ENCODE measurements around the gene MAP4K4. TPM values are rescaled to one million over a fixed set of nuclear protein-coding genes. Genes with fewer than 3 reads are reported as not detected.

Gene MAP4K4
- total RNA-seq, 1 experiment from 2014 or later: 252 TPM

DNA sequence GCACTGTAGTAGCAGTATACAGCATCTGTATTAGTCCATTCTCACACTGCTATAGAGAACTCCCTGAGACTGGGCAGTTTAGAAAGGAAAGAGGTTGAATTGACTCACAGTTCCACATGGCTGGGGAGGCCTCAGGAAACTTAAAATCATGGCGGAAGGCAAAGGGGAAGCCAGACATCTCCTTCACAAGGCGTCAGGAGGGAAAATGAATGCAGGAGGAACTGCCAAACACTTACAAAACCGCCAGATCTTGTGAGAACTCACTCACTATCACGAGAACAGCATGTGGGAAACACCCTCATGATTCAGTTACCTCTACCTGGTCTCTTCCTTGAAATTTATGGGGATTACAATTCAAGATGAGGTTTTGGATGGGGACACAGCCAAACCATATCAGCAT is 25.4 kb downstream of the MAP4K4 start:
- no peak for DNase-seq (ENCODE audit: low read depth)

DNA sequence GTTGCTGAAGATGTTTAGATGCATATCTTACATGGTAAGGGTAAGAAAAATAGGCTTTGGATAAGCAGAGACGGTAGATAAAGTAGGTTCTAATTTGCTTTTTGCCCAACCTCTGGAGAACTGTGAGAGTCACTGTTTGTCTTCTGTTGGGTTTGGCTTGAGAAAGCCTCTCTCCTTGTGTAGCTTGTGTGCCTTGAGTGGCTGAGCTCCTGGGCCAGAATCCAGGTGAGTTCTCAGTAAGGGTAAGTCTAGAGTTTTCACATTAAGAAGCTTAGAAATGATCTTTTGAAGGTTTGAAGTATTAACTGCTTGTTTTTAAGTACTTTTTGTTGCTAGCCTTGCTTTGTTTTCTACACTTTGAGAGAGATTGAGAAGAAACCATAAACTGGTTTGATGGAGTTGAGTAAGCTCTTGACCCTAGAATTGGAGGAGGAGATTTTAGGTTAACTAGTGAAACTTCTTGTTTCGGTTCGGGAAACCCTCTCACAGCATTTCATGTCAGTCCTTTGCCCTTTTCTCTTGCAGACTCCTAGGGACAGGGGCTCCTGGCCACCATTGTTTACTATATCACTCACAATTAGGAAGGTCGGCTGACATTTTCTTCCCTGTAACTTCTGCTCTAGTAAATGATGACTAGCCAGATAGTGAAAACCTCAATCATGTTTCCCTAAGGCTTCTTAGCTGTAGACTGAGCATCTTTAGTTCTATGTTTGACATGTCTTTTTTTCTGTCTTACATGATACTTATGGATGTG is 26.0 kb downstream of the MAP4K4 start:
- no peak for DNase-seq (ENCODE audit: low read depth)

DNA sequence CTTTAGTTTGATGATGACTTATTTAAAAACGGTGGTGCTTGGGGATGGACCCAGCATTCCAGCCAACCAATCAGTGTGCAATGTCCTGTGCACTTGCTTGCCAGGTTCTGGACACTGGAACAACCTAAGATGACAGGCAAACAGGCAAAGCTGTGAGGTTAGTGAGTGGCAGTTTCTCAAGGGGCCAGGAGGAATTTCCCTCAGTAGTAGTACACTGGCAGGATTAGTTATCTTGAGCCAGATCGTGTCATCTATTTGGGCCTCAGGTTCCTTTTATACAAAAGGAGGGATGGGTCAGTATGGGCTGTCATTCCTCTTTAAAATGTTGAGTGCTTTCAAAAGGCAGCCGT is 26.6 kb downstream of the MAP4K4 start:
- DNase-seq (ENCODE audit: low read depth): no peak

DNA sequence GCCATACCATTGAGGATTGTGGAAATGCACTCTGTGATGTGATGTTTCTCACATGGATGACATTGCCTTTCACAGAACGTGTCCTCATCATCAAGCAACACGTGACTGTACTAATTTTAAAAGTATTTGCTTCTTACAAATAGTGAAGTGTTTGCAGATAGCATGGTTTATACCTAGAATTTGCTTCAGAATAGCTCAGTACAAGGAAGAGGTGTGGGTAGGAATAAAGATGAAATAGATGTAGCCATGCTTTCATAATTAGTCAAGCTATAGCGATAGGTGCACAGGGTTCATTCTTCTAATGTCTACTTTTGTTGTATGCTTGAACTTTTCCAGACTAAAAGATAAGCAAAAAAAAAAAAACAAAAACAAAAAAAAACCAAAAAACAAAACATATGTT is 27.5 kb downstream of the MAP4K4 start:
- no peak for DNase-seq (ENCODE audit: low read depth)

DNA sequence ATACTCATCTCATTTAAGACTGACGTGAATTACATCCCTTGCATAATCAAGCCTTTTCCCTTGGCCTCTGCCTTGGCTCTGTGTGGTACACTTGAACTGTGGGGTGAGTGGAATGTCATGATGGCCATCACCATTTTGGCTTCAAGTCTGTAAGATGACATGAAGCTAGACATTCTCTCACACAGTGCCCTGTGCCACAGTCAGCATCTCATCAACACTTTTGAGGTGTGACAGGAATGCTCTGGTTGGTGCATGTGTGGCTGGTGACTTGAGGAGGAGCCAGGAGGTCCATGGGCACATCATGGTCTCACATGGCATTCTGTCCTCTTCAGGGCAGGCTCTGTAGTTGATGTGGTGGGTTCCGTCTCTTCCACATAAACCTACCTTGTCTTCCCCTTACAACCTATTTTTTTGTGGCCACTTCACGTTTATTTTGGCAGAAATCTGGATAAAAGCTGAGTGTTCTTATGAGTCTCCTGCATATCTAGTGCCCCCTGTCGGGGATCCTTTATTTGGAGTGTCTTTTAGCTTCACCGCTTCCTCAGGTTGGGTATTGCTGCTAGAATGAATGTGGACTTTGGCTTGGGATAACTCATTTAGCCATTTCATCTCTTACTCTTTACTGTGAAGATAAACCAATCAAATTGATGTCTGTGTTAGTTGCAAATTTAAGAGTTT is 28.1 kb downstream of the MAP4K4 start:
- no peak for DNase-seq (ENCODE audit: low read depth)

DNA sequence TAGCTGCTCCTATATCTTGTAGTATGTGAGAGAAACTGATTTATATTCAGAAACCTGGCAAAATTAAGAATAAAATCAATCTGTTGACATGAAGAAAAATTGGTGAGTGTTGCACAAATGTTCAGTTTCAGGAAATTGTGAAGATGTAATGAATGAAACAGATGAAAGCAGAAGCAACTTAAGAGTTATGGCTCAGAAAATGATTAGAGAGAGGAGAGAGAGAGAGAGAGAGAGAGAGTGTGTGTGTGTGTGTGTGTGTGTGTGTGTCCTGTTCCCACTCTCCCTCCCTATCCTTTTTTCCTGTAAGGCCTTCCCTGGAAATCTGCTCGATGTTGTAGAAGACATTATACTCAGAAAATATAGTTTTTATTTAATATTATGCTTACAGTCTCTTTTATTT is 31.4 kb downstream of the MAP4K4 start:
- DNase-seq (ENCODE audit: low read depth): no peak

DNA sequence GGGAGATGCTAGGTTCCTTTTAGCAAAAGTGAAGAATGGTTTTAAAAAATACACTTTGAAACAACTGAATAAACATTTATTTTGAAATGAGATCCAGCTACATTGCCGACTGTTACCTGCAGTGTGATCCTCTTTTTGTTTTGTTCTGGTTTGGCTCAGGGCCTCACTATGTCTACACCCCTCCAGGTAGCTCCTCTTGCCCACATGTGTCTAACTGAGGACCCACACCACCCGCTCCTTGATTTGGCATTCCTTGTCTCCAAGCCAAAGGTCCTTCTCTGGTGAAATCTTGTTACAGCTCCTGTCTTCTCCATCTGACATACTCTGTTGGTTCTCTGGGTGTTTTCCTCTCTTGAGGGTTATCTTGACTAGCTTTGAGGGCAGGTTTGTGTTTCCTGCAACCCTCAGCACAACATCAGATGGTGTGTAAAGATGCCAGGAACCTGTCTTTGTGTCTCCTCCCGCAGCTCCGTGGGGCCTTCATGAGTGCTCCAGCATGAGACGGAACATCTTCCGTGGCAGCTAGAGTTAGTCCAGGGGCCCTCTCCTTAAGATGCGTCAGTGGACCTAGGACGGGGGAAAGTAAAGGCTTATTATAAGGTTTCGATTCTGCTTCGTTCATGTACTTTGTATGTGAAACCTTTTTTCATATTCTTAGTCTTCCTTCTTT is 32.1 kb downstream of the MAP4K4 start:
- no peak for DNase-seq (ENCODE audit: low read depth)

DNA sequence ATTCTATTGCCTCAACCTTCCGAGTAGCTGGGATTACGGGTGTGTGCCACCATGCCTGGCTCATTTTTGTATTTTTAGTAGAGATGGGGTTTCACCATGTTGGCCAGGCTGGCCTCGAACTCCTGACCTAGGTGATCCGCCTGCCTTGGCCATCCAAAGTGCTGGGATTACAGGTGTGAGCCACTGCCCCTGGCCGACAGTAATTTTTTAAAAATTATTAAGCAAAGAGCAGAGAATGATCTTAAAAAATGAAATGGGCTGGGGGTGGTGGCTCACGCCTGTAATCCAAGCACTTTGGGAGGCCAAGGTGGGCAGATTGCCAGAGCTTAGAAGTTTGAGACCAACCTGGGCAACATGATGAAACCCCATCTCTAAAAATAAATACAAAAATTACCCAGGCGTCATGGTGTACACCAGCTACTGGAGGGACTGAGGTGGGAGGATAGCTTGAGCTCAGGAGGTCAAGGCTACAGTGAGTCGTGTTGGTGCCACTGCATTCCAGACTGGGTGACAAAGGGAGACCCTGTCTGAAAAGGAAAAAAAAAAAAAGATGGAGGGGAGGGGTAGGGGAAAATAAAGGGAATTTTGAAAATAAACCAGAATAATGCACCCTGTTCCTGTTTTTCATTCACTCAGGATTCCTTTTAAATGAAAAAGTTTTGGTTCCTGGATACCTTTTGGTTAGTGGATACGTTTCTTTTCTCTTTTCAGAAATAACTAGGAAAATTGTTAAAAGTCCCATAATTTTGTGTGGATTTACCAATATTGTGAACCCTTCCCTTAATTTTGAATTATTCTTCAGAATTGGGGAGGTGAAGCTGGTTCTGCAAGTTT is 33.9 kb downstream of the MAP4K4 start:
- no peak for DNase-seq (ENCODE audit: low read depth)

DNA sequence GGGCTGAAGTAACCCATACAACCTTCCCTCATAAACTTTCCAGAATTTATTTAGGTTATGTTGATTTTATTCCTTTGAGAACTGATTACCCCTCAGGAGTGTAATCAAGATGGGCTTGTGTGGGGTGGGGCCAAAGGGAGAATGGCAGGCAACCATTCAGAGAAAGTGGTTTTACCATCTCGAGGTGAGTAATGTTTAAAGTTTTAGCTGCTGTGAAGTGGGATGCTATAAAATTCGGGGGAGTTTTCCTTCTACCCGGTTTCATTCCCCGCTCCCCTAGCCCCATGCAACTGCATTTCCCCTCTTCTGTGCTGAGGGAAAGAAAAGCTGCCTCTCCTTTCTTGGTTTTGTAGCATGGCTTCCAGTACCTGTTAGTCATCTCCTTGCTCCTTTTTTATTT is 34.7 kb downstream of the MAP4K4 start:
- no peak for DNase-seq (ENCODE audit: low read depth)

DNA sequence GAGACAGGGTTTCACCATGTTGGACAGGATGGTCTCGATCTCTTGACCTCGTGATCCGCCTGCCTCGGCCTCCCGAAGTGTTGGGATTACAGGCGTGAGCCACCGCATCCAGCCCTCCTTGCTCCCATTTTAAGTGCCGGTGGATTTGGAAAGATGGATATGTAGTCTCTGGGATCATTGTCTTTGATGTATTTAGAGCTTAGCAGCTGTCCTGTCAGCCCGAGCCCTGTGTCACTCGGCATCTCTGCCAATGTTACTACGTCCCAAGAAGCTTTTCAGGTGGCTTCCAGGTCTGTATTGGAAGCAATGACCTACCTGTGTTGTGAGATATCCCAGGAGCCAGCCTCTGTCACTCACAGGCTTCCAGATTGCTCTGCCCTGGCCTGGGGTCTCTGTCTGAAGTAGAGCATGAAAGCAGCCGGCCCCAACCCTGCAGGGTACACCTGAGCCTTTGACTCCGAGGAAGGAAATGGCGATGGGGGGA is 35.3 kb downstream of the MAP4K4 start:
- no peak for DNase-seq (ENCODE audit: low read depth)

DNA sequence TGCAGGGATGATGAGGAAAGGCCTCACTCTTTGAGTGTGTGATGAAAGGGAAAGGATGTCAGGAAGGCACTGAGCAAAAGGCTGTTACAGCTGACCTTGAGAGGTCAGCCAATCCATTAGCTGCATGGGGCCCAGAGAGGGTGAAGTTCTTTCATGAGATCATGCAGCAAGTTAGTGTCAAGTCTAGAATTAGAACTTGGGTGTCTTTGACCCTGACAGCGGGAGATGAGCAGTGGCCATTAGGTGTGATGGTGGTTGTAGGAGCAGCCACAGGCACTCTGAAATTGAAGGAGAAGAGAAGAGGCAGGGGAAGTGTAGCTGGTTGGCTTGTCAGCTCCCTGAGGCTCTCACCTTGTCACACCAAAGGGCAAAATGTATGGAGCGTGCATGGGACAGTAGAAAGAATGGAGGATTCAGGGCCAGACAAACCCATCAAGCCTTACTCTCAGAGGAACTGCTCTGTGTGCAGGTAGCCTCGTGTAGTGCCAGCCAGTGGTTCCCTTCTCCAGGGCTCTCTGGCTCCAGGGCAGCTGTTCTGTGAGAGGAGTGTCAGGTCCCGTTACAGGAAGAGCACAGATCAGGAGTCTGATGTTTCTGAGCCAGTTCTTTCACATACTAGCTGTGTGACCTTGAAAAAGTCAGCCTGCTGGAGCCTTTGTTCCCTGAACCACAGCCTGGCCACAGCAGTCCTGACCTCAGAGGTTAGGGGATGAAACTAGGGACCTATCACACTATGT is 35.9 kb downstream of the MAP4K4 start:
- peak; percentile 43 for DNase-seq (ENCODE audit: low read depth)

DNA sequence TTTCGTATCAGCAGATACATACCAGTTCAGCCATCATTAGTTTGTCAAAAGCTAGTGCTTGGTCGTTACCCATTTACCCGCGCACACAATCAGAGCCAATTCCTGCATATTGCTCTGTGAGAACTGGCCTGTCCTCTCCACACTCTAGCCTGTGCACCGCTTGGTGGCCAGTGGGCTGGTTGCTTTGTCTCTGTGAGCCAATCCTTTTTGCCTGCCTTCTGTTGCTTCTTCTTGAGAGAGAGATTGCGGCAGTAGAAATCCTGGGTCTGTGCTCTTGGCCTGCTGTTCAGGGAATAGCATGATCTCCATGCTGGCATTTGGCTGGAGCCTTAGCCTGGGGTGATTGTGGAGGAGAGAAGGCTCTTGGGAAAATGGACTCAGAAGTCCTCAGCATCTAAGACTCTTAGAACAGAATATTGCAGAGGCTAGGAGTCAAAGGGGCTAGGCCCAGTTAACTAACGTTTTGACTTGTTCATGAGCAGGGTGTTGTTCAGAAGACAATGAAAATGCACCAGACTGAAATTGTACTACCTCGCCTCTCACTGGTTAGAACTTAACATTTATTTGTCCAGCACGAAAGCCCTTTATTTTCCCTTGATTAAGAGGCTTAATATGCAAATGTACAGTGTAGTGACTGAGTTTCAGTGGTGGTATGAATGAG is 37.1 kb downstream of the MAP4K4 start:
- no peak for DNase-seq (ENCODE audit: low read depth)

DNA sequence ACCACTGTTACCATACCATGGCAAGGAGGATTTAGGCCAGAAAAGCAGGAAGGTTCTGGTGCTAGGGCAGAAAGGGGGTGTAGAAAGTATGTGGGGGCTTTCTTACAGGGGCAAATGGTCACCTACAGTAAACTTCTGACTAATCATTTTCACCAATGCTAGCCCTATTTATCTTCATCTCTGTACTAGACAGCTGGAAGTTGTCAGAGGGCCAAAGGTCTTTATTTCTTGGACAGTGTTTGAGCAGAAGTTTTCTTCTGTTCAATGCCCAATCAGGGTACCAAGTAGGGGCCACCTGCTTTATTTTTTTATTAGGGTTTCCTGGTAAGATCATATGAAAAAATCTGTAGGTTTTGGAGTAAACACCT is 37.6 kb downstream of the MAP4K4 start:
- no peak for DNase-seq (ENCODE audit: low read depth)

DNA sequence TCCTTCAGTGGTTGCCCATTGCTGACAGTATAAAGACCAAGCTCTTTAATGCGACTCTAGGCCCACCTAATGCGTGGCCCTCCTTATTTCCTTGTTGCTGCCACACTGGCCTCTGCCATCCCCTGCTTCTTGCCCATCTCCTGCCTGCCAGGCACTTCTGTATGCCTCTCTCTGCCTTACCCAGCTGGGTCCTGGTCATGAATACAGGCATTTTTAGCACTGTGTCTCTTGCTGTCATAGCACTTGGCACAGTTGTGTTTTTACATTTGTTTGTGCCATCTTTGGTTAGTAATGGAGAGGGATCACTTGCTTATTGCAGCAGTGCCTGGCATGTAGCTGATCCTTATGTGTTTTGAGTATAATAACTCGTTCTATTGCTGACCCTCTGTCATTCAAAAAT is 38.7 kb downstream of the MAP4K4 start:
- no peak for DNase-seq (ENCODE audit: low read depth)

DNA sequence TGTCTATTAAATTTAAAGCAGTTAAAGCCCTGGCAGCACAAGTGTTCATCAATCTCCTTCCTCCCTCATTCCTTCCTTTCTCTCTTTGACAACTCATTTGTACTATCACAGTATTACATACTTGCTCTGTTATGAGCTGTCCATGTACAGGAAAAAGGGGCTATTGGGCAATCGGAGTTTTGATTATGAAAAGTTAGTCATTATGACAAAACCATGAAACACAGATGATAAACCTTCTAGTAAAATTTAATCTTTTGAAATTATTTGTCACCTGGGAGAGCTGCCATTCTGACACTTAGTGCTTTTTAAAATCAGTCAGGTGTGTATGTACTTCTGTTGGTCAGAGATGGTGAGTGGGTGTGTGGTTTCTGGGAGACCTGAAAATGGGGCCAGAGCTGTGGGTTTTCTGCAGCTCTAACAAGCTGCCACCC is 39.4 kb downstream of the MAP4K4 start:
- DNase-seq (ENCODE audit: low read depth): peak; percentile 84

DNA sequence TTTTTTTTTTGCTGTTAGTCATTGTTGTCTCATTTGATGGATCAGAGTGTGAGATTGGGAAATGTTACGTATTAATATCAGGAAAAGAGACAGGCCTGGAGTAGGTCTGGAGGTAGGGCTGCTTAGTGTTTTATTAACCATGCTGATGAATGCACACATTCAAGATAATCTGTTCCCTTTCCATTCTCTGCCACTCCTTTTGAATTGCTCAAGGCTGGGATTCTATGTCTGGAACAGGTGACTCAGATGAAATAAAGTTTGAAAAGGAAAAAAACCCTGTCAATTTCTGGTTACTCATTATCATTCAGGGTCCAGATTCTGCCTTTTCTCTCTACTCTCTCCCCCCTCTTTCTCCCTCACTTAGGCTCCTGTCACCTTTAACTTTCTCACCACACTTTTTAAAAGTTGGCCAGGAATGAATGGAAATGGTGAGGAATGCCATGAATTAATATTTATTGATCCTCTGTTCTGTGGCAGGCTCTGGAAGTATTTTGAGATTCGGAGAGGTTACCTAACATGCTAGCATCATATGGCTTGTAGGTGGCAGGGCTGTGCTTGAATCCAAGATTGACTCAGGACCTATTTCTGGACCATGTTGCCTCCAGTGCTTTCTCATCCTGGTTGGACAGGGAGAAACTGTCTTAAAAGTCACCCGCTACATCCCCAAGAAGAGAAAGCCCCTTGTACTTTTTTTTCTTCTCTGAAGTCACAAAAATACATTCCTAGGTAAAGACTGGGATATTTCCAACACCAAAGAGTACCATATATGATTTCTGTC is 40.2 kb downstream of the MAP4K4 start:
- peak; percentile 49 for DNase-seq (ENCODE audit: low read depth)

DNA sequence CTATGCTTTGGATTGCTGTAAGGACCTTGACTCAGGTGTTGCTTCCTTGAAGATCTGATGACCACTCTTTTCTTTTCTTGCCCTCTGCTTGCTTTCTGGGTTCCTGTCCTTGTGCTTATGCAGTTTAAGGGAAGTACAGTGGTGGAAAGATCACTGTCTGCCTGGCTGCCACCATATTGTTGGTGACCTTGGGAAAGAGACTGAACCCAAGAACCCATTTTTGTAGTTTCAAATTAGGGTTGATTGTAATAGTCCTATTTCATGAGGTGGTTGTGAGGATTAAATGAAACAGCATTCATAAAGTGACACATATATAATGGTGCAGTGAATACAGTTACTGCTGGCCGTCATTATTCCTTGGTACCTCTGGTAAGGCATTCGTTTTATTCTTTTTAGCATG is 41.1 kb downstream of the MAP4K4 start:
- DNase-seq (ENCODE audit: low read depth): no peak

DNA sequence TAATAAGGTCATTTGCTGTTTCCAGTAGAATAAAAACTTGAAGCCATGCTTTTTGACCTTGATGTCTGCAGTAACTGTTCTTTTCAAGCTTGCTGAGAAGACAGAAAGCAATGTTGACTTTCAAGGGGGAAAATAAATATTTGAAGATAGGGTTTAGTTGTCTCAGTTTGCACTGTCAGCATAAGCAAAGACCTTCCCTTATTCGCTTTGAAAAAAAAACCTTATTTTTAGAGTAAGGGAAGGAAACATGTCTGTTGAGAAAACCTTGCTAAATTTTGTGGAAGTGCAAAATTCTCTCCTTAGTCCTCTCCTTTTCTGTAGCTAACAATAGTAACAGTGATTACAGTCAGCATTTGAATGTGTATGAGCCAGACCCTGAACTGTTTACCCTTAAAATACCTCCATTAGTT is 43.1 kb downstream of the MAP4K4 start:
- DNase-seq (ENCODE audit: low read depth): no peak

DNA sequence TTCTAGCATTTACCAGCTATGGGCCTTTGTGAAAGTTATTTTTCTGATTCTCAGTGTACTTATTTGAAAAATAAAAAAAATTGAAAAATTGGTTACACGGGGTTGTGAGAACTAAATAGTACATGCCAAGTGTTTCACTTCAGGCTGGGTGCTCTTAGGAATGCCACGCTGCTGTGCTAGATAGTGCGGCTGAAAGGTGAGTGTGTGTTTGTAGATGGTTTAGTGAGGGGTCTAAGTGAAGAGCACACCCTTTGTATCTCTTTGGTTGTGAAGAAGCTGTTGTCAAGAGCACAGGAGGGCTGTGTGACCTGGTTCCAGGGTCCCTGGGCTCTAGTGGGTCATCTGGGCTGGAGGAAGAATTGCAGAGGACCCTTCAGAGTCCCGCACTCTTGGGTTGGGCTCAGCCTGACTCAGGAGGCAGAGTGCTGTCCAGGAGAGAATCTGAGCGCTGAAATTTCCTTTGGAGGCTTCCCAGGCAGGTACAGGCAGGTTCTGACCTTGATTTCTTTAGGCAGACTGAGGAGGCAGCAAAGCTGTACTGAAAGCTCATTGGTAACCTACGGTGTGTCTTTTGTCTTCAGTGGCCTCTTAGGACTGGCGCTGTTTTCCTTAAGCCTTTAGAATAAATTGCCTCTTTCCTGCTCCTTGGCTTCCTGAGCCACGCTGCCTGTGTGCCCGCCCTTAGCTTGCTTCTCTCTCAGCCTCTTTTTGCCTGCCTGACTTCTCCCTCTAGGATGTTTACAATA is 44.4 kb downstream of the MAP4K4 start:
- DNase-seq (ENCODE audit: low read depth): no peak

Data from LHCN-M2 (cell line).